Activated CD4-positive, alpha-beta T cell treated with anti-CD3 and anti-CD28 coated beads, Interleukin-10, Interleukin-2, amounts not matched to agents 100 ng/mL and 50 ng/mL, durations not matched to agents 16 hours and 8 hours (primary cell): ENCODE measurements around the gene ZBTB6.
A peak's percentile ranks its signal among the peaks of the same experiment; 100 is the strongest.

Experiments used
- DNase-seq: peaks from one replicate; pipeline ENCODE4 v3.0.0-alpha.2; 2020

Gene ZBTB6

GRCh38 chr9:122912964-122913673 lies at the start of gene ZBTB6:
Gene ZBTB6, minus strand, starts transcription at chr9:122913323. Its CDS starts 1,251 bp downstream, at chr9:122912072.
- peak; percentile 86 for DNase-seq

- no peak for DNase-seq
These were observed 48.0 kb upstream of the ZBTB6 start for GRCh38 chr9:122961139-122961538.

GRCh38 chr9:122955961-122956360 lies 42.8 kb upstream of the ZBTB6 start:
- DNase-seq = no peak

GRCh38 chr9:122954253-122954691 lies 41.1 kb upstream of the ZBTB6 start:
- DNase-seq = no peak

- no peak for DNase-seq
These were observed 37.9 kb upstream of the ZBTB6 start for GRCh38 chr9:122951056-122951455.

GRCh38 chr9:122950263-122950662 lies 37.1 kb upstream of the ZBTB6 start:
- DNase-seq = no peak

GRCh38 chr9:122949696-122950095 lies 36.6 kb upstream of the ZBTB6 start:
- no peak for DNase-seq

GRCh38 chr9:122948313-122948712 lies 35.2 kb upstream of the ZBTB6 start:
- DNase-seq = peak; percentile 69

- DNase-seq = no peak
These were observed 33.4 kb upstream of the ZBTB6 start for GRCh38 chr9:122946461-122947005.

GRCh38 chr9:122944960-122945888 lies 32.1 kb upstream of the ZBTB6 start:
- DNase-seq = no peak

- DNase-seq = no peak
These were observed 28.6 kb upstream of the ZBTB6 start for GRCh38 chr9:122941582-122942234.

GRCh38 chr9:122940749-122941581 lies 27.8 kb upstream of the ZBTB6 start, which contains the start of gene RABGAP1:
Gene RABGAP1, plus strand, starts transcription at chr9:122941020. Its CDS starts 16,040 bp downstream, at chr9:122957060.
- DNase-seq = peak; percentile 99

- DNase-seq = no peak
These were observed 27.3 kb upstream of the ZBTB6 start for GRCh38 chr9:122940454-122940748.

GRCh38 chr9:122939601-122940000 lies 26.5 kb upstream of the ZBTB6 start:
- DNase-seq = no peak

- no peak for DNase-seq
These were observed 23.8 kb upstream of the ZBTB6 start for GRCh38 chr9:122936883-122937282.

- DNase-seq = no peak
These were observed 23.3 kb upstream of the ZBTB6 start for GRCh38 chr9:122936464-122936863.

GRCh38 chr9:122931226-122932121 lies 18.4 kb upstream of the ZBTB6 start, which contains the start of gene ZBTB26:
Gene ZBTB26, minus strand, starts transcription at chr9:122931512. Its CDS starts 11,578 bp downstream, at chr9:122919934.
- peak; percentile 96 for DNase-seq

- DNase-seq = no peak
These were observed 17.6 kb upstream of the ZBTB6 start for GRCh38 chr9:122930541-122931225.

GRCh38 chr9:122929796-122930354 lies 16.8 kb upstream of the ZBTB6 start:
- no peak for DNase-seq

- DNase-seq = no peak
These were observed 10.8 kb upstream of the ZBTB6 start for GRCh38 chr9:122923947-122924346.
